ENCODE data around the gene PHLDB2. TPM values are rescaled to one million over a fixed set of nuclear protein-coding genes. Genes with fewer than 3 reads are reported as not detected.

PHLDB2 gene
- total and polyA plus RNA-seq, 2 of the 13 experiments (the other 11 are each of a cell fraction or from before 2014, with no cell fraction given) = 8.4 to 23.6 TPM

- TF ChIP-seq BCLAF1 (IDR thresholded peaks at IDR 0.05) (no peak), PHF5A (CRISPR knock-in tag; IDR thresholded peaks at IDR 0.05; ENCODE audit: low read depth, unreplicated experiment) (no peak)
These were observed 37.2 kb upstream of the PHLDB2 start (continued) for GRCh38 chr3:111821891-111822290.

- ATAC-seq (no peak), DNase-seq (ENCODE audit: low spot score) (no peak), FAIRE-seq (no peak)
- no peaks in the 10 kb centered on the region for H3K4me1 ChIP-seq (ENCODE audit: insufficient read depth, low read length)
- no peak overlapping the region for H3K4me2 ChIP-seq (ENCODE audit: low read depth, low read length)
- H4K20me1 ChIP-seq (ENCODE audit: insufficient read depth, low read length) = no peaks in the 10 kb centered on the region
- no peak overlapping the region for H3K4me3 ChIP-seq (replicated peaks in 1 of 3; ENCODE audit: insufficient read depth in 1 of 3, low read depth in 2 of 3, low read length in 3 of 3)
- POLR2A ChIA-PET = interaction anchor here (0.8 kb wide), 1 partner anchor 281 kb away, joined by 3 read pairs; no protein-coding TSS in a partner anchor
- intact Hi-C loops (cut with micrococcal nuclease; ENCODE audit: unreplicated experiment) (no loop called here), in situ Hi-C loops (cut with HindIII; ENCODE audit: extremely low pct_ligation_motif_present, low pct_unique_long_range_greater_than_20kb) (no loop called here)
- H3K9ac ChIP-seq (ENCODE audit: insufficient read depth, low read depth, low read length) = no peak overlapping the region
- no peaks in the 10 kb centered on the region for H3K79me2 ChIP-seq (ENCODE audit: insufficient read depth, low read length)
- H3K27me3 ChIP-seq (ENCODE audit: control insufficient read depth in 1 of 2, insufficient read depth in 2 of 2, low read length in 2 of 2) = no peaks in the 10 kb centered on the region
- TF ChIP-seq SIX1 (CRISPR knock-in tag; IDR thresholded peaks at IDR 0.05; ENCODE audit: borderline replicate concordance) (no peak), REXO4 (CRISPR knock-in tag; IDR thresholded peaks at IDR 0.05; ENCODE audit: borderline replicate concordance) (no peak)
- 86% methylated on average over 1 of the region's 1 CpG for WGBS (ENCODE audit: low lambda C conversion rate)
- CTCF ChIA-PET (ENCODE audit: low intra/inter-chr PET ratio, low total read pairs) = no interaction called here
- no peak overlapping the region for H2AFZ ChIP-seq (ENCODE audit: low read length)
- BruUV-seq (replicated peaks) = no TSS peak
- no peak overlapping the region for H3K27ac ChIP-seq (ENCODE audit: extremely low read length, insufficient read depth, low read length)
- H3K36me3 ChIP-seq (replicated peaks in 1 of 2; ENCODE audit: control insufficient read depth in 1 of 2, insufficient read depth in 2 of 2, low read length in 2 of 2) = peaks cover 0 to 1% of the 10 kb centered on the region in 2 experiments; a peak in 1 of 5 replicates
- H3K9me3 ChIP-seq (ENCODE audit: low read length) = peaks cover 9% of the 10 kb centered on the region; the same call in 1 of the 2 replicates
These were observed 36.3 kb upstream of the PHLDB2 start for GRCh38 chr3:111822804-111823203.
